CD4-positive, alpha-beta T cell treated with Interleukin-15 for 1 hour (primary cell): ENCODE data around the gene IWS1.
"Not testable (repeated sequence)": the region's sequence is repeated elsewhere in the genome, so short reads cannot be mapped to it uniquely, and the experiment has no call there.

Experiments used
- DNase-seq: peaks from one replicate; pipeline ENCODE4 v3.0.0-alpha.2; 2020

The IWS1 gene

DNA sequence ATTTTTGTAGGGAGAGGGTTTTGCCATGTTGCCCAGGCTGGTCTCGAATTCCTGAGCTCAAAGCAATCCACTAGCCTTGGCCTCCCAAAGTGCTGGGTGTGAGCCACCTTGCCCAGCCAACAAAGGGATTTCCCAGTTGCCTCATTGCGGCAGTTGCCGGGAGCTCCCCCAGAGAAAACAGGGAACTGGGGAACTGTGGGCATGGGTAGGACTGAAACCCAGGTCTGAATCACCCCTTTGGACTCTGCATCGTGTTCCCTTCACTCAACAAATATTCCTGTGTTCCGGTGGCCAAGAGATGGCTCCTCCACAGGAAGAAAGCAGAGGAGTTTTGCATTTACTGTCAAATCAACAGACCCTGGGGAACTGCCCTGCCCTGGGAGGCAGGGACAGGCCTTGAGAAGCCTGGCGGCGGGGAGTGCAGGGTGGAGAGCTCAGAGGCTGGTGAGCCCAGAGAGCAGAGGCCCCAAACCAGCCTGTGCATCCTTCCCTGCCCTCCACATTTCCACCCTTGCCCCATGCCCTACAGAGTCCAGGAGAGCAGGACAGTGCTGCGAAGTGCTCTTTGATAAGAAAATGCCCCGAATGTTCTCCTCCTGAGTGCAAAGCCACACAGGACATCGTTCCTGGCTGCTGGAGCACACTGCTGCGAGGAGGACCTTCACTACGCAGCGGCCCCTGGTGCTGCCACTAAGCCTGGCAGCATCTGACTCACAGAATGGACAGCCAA, 34.1 kb upstream of the IWS1 start:
- DNase-seq = no peak

GRCh38 chr2:127559454-127559853, 33.2 kb upstream of the IWS1 start:
- DNase-seq = no peak

- no peak for DNase-seq
Observed at GRCh38 chr2:127558911-127559310, 32.6 kb upstream of the IWS1 start.

DNA sequence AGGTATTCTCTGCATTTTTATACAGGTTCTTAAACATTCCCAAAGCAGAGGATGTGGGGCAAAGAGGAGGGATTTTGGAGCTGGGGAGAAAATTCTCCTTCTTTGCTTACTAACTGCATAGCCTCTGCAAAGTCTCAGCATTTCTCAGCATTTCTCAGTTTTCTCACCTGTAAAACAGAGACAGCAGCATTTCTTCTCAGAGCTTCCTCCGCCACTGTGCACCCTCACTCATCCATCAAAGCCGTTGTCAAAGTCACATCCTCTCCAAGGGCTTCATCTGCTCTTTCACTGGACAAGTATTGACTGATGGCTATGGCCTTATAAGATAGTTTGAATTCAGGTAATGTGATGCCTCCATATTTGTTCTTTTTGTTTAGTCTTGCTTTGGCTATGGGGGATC, 26.6 kb upstream of the IWS1 start:
- no peak for DNase-seq

- no peak for DNase-seq
Observed at GRCh38 chr2:127552336-127552735, 26.0 kb upstream of the IWS1 start.

- no peak for DNase-seq
Observed at GRCh38 chr2:127551221-127551930, 25.1 kb upstream of the IWS1 start.

- DNase-seq = no peak
Observed at GRCh38 chr2:127546797-127547196, 20.5 kb upstream of the IWS1 start.

DNA sequence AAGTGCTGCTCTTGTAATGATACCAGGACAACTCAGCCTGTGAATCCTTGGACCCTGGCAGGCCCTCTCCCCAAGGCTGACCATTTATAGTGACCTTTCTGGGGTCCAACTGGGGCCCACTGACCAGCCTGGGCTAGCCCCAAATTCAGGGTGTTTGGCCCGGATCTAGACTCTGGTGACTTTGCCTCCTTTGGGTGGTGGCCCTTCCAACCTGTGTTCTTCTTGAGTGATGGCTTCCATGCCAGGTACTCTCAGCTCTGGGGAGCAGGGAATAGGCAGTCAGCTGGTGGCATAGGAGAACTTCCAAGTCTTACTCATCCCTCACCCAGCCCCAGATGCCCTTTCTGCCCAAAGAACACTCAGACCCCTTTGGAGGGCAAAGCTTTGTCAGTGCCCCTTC, 19.5 kb upstream of the IWS1 start:
- no peak for DNase-seq

DNA sequence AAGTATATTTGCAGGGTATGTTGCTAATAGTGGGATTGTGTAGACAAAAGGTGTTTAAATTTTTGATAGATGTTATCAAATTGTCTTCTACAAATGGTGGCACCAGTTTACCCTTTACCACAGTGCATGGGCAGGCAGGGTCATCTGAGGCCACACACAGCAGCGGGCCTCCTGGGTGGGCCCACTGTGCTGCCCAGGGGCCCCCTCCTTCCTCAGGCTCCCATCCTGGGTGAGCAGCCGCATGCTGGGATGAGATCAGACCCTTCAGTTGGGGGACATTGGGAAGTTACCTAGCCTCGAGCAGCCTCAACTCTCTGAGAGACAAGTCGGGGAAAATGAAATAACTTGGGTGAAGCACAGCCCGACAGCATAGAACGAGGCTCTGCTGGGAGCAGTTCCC, 18.9 kb upstream of the IWS1 start:
- no peak for DNase-seq

- not testable (repeated sequence) for DNase-seq
Observed at GRCh38 chr2:127543013-127543501, 16.8 kb upstream of the IWS1 start.

GRCh38 chr2:127542231-127542630, 15.9 kb upstream of the IWS1 start:
- DNase-seq = no peak

DNA sequence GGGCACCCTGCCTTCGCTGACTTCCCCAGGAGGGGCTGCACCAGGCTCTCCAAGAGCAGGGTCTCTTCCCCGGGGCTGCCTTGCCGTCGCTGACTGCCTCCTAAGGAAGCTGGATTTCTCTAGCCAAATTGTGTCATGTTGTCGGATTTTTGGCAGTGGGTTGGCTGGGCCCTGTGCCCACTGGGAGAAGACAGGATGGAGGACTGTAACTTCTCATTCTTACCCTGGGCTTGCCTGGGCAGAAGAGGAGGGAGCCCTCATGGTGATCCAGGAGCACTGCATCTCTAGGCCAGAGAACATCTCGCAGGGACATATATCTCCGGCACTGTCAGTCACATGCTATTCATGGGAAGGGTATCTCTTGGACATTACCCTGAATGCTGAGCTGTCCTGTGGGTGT, 15.5 kb upstream of the IWS1 start:
- no peak for DNase-seq

- DNase-seq = no peak
Observed at GRCh38 chr2:127537644-127538043, 11.4 kb upstream of the IWS1 start.

GRCh38 chr2:127536707-127537541, 10.6 kb upstream of the IWS1 start:
- DNase-seq = no peak

GRCh38 chr2:127535918-127536317, 9.6 kb upstream of the IWS1 start:
- DNase-seq = no peak

DNA sequence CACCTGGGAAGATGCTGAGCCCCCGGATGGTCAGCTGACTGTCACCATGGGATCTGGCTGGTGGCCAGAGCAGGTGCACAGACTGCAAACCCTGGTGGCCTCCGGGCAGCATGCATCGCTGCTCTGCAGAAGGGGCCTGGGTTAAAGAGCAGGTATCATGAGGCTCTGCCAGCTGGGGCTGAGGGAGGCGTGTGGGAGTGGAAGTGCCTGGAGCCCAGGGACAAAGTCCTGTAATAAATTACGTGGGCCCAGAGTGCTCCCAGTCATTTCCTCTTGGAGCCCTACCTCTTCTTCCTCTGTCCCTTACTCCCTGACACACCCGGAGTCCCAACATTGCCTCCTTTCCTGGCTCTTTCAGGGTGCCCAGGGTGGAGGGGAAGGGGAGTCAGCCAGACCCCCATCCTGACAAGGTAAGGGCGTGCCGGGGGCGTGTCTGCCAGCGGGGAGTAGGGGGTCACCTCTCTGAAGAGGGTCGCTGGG, 9.2 kb upstream of the IWS1 start, which contains the start of gene MYO7B:
Gene MYO7B (plus strand): TSS at position 262 of the 480 bp plus-strand sequence. CDS start 24,040 bp downstream, outside the sequence.
- DNase-seq = no peak

- DNase-seq = no peak
Observed at GRCh38 chr2:127532296-127532695, 6.0 kb upstream of the IWS1 start.

DNA sequence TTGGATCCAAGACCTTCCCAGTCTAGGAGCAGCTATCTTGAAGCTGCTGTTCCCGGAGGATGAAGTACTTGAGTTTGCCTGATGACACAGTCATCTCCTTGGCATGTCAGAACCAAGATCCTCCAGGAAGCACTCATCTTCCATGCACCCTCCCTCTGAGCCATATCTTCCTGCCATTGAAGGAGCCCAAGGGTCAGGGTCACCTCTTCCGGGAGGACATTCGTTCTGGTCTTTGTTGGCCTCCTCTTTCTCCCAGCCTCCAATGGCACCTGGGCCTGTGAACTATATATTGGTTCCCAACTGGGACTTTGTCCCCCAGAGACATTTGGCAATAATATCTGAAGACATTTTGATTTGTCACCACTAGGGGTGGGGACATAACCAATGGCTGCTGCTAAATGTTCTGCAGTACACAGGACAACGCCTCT, 4.9 kb upstream of the IWS1 start:
- no peak for DNase-seq

- no peak for DNase-seq
Observed at GRCh38 chr2:127530245-127531140, 4.2 kb upstream of the IWS1 start.

GRCh38 chr2:127529416-127529815, 3.1 kb upstream of the IWS1 start:
- not testable (repeated sequence) for DNase-seq

- DNase-seq = no peak
Observed at GRCh38 chr2:127528487-127528886, 2.2 kb upstream of the IWS1 start.
